HepG2 (cell line): ENCODE results near the gene LRP5. TPM values are rescaled to one million over a fixed set of nuclear protein-coding genes. Genes with fewer than 3 reads are reported as not detected.
A peak's percentile ranks its signal among the peaks of the same experiment; 100 is the strongest.

Experiments
- AKNA ChIP-seq: sonication (generic); formaldehyde crosslinking; IDR thresholded peaks from 2 replicates; pipeline ENCODE4 v1.4.0; 2020; ENCODE audit warnings: missing genetic modification reagents, borderline replicate concordance
- DMAP1 ChIP-seq: IDR thresholded peaks from 2 replicates; pipeline ENCODE4 v1.6.1; 2016
- JUNB ChIP-seq: sonication (generic); formaldehyde crosslinking; IDR thresholded peaks from 2 replicates; pipeline ENCODE4 v1.8.0; 2022; ENCODE audit warnings: missing genetic modification reagents, mild to moderate bottlenecking, borderline replicate concordance
- MAX ChIP-seq: IDR thresholded peaks from 2 replicates; pipeline ENCODE4 v1.6.1; 2012; ENCODE audit warnings: inconsistent platforms
- PAXIP1 ChIP-seq: sonication (generic); formaldehyde crosslinking; conservative IDR thresholded peaks from 2 replicates; pipeline ENCODE4 v1.4.0; 2020; ENCODE audit warnings: mild to moderate bottlenecking, missing genetic modification reagents, moderate library complexity
- RBM22 ChIP-seq: fragments of 200-400 bp; formaldehyde crosslinking; optimal IDR thresholded peaks from 2 replicates; pipeline ENCODE3; 2017; ENCODE audit warnings: mild to moderate bottlenecking, low read length, moderate library complexity
- ZBTB7B ChIP-seq: sonication (generic); formaldehyde crosslinking; IDR thresholded peaks from 2 replicates; pipeline ENCODE4 v1.4.0; 2020; ENCODE audit warnings: missing genetic modification reagents
- ZIK1 ChIP-seq: sonication (generic); formaldehyde crosslinking; IDR thresholded peaks from 2 replicates; pipeline ENCODE4 v1.5.0; 2020; ENCODE audit warnings: mild to moderate bottlenecking, low read depth, missing genetic modification reagents, borderline replicate concordance
- ZNF276 ChIP-seq: sonication (generic); formaldehyde crosslinking; IDR thresholded peaks from 2 replicates; pipeline ENCODE4 v1.4.0; 2020; ENCODE audit warnings: mild to moderate bottlenecking, low read depth, missing genetic modification reagents
- ZNF33B ChIP-seq: sonication (generic); formaldehyde crosslinking; IDR thresholded peaks from 2 replicates; pipeline ENCODE4 v1.5.1; 2020; ENCODE audit warnings: mild to moderate bottlenecking, missing genetic modification reagents
- ZNF468 ChIP-seq: sonication (generic); formaldehyde crosslinking; IDR thresholded peaks from 2 replicates; pipeline ENCODE4 v1.8.0; 2022; ENCODE audit warnings: mild to moderate bottlenecking, moderate library complexity, missing genetic modification reagents
- ZNF563 ChIP-seq: sonication (generic); formaldehyde crosslinking; IDR thresholded peaks from 2 replicates; pipeline ENCODE4 v1.8.0; 2022; ENCODE audit warnings: mild to moderate bottlenecking, moderate library complexity, missing genetic modification reagents
- ZNF609 ChIP-seq: sonication (generic); formaldehyde crosslinking; IDR thresholded peaks from 2 replicates; pipeline ENCODE4 v1.4.0; 2020; ENCODE audit warnings: mild to moderate bottlenecking, missing genetic modification reagents, borderline replicate concordance
- polyA plus RNA-seq, 8 experiments: library from polyadenylated mRNA; depleted of rRNA in 3 of 8; stranded (reverse) in 7 of 8; unstranded in 1 of 8; fragments of >200 nt; fragmentation: Illumina TruSeq in 4 of 8; extraction: Trizol in 4 of 8; gene quantifications; 2 replicates each; pipeline versions ENCODE4 v1.2.1 to v1.2.3, GENCODE V29; 2011 to 2016; ENCODE audit warnings: low read depth in 4 of 8, missing spikeins in 1 of 8, mixed read lengths in 1 of 8; ENCODE audit not compliant: insufficient read depth in 1 of 8
- total RNA-seq, 5 experiments: library from RNA; depleted of rRNA; stranded (reverse); fragments of >200 nt; fragmentation: Illumina TruSeq; extraction: Trizol; gene quantifications; 2 replicates each; pipeline ENCODE4 v1.2.3, GENCODE V29; 2016; ENCODE audit warnings: low read depth in 1 of 5

Gene LRP5
- total and polyA plus RNA-seq, 2 of the 13 experiments (the other 11 are each of a cell fraction or from before 2014, with no cell fraction given), result 40.4 to 64.0 TPM

- TF ChIP-seq DMAP1 (CRISPR knock-in tag) (0 out of 2 replicates have a peak, but pooled peaks have one; percentile 30), ZBTB7B (CRISPR knock-in tag) (0 out of 2 replicates have a peak, but pooled peaks have one; percentile 60), ZNF276 (CRISPR knock-in tag) (no peak), ZIK1 (peak; percentile 81; the same call in 1 of the 2 replicates), ZNF468 (CRISPR knock-in tag) (no peak), ZNF33B (CRISPR knock-in tag) (0 out of 2 replicates have a peak, but pooled peaks have one; percentile 35), RBM22 (no peak), PAXIP1 (CRISPR knock-in tag) (peak; percentile 98), MAX (peak; percentile 66), JUNB (CRISPR knock-in tag) (peak; percentile 78; the same call in 1 of the 2 replicates), ZNF563 (CRISPR knock-in tag) (peak; percentile 51; the same call in 1 of the 2 replicates), ZNF609 (CRISPR knock-in tag) (peak; percentile 87), AKNA (CRISPR knock-in tag) (no peak)
These were observed 19.1 kb downstream of the LRP5 start (continued) for GRCh38 chr11:68331338-68331947.
